Measurements from ENCODE around the gene PHKG2. TPM values are rescaled to one million over a fixed set of nuclear protein-coding genes. Genes with fewer than 3 reads are reported as not detected.

The PHKG2 gene
- polyA plus RNA-seq, 2 of the 4 experiments (the other 2 are of a cell fraction): 28.0 to 37.3 TPM

- TF ChIP-seq MAX (IDR thresholded peaks at IDR 0.05) (no peak), TP53 (CRISPR knock-in tag; IDR thresholded peaks at IDR 0.05) (no peak), FOSL2 (IDR thresholded peaks at IDR 0.05) (no peak), FOSL2 (CRISPR knock-in tag; IDR thresholded peaks at IDR 0.05) (no peak), CHD4 (IDR thresholded peaks at IDR 0.05; ENCODE audit: borderline replicate concordance) (no peak)
Observed at GRCh38 chr16:30767767-30768465, 19.7 kb downstream of the PHKG2 start (continued).

- 96% methylated on average over 23 of the region's 23 CpGs for WGBS (ENCODE audit: missing lambda C conversion rate)
- H3K4me1 ChIP-seq: peaks cover 3% of the 10 kb centered on the region; the same call in 2 of the 3 replicates
- no peak overlapping the region for H3K4me2 ChIP-seq
- FAIRE-seq (no peak), ATAC-seq (no peak), DNase-seq (ENCODE audit: low read depth in 1 of 2, low spot score in 1 of 2) (no peak)
- H3K4me3 ChIP-seq: no peak overlapping the region
- no peak for TF ChIP-seq FOXS1 (CRISPR knock-in tag; IDR thresholded peaks at IDR 0.05)
- no peak for TF ChIP-seq POLR2AphosphoS2 (conservative IDR thresholded peaks at IDR 0.05; ENCODE audit: low read length)
- TF ChIP-seq NFE2L2 (conservative IDR thresholded peaks at IDR 0.05; ENCODE audit: low read length): no peak
- no peak for TF ChIP-seq KDM5A (IDR thresholded peaks at IDR 0.05)
- CTCF ChIA-PET: interaction anchor here (0.6 to 2.0 kb wide), 3 partner anchors 16 to 173 kb away, joined by 3 to 8 read pairs (median 4); no protein-coding TSS in a partner anchor
- POLR2A ChIA-PET: no interaction called here
- no peaks in the 10 kb centered on the region for H3K9me3 ChIP-seq
- H3K27ac ChIP-seq: no peak overlapping the region
Observed at GRCh38 chr16:30768583-30769181, 20.5 kb downstream of the PHKG2 start.

GRCh38 chr16:30769379-30770089, 21.3 kb downstream of the PHKG2 start:
- no peak overlapping the region for H3K4me2 ChIP-seq
- WGBS (ENCODE audit: missing lambda C conversion rate): 93% methylated on average over 17 of the region's 17 CpGs
- POLR2A ChIA-PET: no interaction called here
- no peak for TF ChIP-seq MAX (IDR thresholded peaks at IDR 0.05)
- no peak for TF ChIP-seq RCOR1 (IDR thresholded peaks at IDR 0.05; ENCODE audit: low read depth, low read length)
- no peak for TF ChIP-seq FOXS1 (CRISPR knock-in tag; IDR thresholded peaks at IDR 0.05)
- TF ChIP-seq BCL3 (IDR thresholded peaks at IDR 0.05): no peak
- TF ChIP-seq CTCF (IDR thresholded peaks at IDR 0.05): no peak
- no peak for TF ChIP-seq ATOH8 (CRISPR knock-in tag; IDR thresholded peaks at IDR 0.05; ENCODE audit: low read depth)
- TF ChIP-seq CBX8 (IDR thresholded peaks at IDR 0.05): no peak
- TF ChIP-seq FOSB (CRISPR knock-in tag; IDR thresholded peaks at IDR 0.05): no peak
- TF ChIP-seq KDM5A (IDR thresholded peaks at IDR 0.05): no peak
- TF ChIP-seq USF2 (IDR thresholded peaks at IDR 0.05): no peak
- TF ChIP-seq RFX5 (IDR thresholded peaks at IDR 0.05): no peak
- FAIRE-seq (no peak), DNase-seq (ENCODE audit: low read depth in 1 of 2, low spot score in 1 of 2) (no peak), ATAC-seq (no peak)
- CTCF ChIA-PET: interaction anchor here (2.0 kb wide), 1 partner anchor 44 kb away, joined by 8 read pairs; no protein-coding TSS in a partner anchor
- H3K4me3 ChIP-seq: no peak overlapping the region
- no peaks in the 10 kb centered on the region for H3K9me3 ChIP-seq
- H3K4me1 ChIP-seq: no peaks in the 10 kb centered on the region
- H3K27ac ChIP-seq: no peak overlapping the region

Measured in A549 (cell line).